ENCODE results near the gene MFNG.

Gene MFNG

GRCh38 chr22:37432708-37433054 lies 53.5 kb downstream of the MFNG start:
- no peak overlapping the region for H3K27ac ChIP-seq
- TF ChIP-seq, protein P1, sequence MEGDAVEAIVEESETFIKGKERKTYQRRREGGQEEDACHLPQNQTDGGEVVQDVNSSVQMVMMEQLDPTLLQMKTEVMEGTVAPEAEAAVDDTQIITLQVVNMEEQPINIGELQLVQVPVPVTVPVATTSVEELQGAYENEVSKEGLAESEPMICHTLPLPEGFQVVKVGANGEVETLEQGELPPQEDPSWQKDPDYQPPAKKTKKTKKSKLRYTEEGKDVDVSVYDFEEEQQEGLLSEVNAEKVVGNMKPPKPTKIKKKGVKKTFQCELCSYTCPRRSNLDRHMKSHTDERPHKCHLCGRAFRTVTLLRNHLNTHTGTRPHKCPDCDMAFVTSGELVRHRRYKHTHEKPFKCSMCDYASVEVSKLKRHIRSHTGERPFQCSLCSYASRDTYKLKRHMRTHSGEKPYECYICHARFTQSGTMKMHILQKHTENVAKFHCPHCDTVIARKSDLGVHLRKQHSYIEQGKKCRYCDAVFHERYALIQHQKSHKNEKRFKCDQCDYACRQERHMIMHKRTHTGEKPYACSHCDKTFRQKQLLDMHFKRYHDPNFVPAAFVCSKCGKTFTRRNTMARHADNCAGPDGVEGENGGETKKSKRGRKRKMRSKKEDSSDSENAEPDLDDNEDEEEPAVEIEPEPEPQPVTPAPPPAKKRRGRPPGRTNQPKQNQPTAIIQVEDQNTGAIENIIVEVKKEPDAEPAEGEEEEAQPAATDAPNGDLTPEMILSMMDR (IDR thresholded peaks at IDR 0.05), result no peak

GRCh38 chr22:37431801-37432707 lies 54.1 kb downstream of the MFNG start:
- no peak overlapping the region for H3K27ac ChIP-seq

More at GRCh38 chr22:37432708-37433054, 53.5 kb downstream of the MFNG start:
- Histone ChIP-seq H3K9me3 (no peaks in the 10 kb centered on the region), H3K36me3 (no peaks in the 10 kb centered on the region), H3K4me3 (ENCODE audit: low read depth in 1 of 2, low read length in 1 of 2) (no peak overlapping the region), H3K4me1 (ENCODE audit: control insufficient read depth in 1 of 2, insufficient read depth in 1 of 2, low read depth in 1 of 2, low read length in 1 of 2) (peaks cover 0 to 5% of the 10 kb centered on the region in 2 experiments), H3K27me3 (peaks cover 80% of the 10 kb centered on the region)

GRCh38 chr22:37431366-37431765 lies 54.8 kb downstream of the MFNG start:
- Histone ChIP-seq H3K9me3 (no peaks in the 10 kb centered on the region), H3K27me3 (peaks cover 86% of the 10 kb centered on the region), H3K4me3 (ENCODE audit: low read depth in 1 of 2, low read length in 1 of 2) (no peak overlapping the region), H3K4me1 (ENCODE audit: control insufficient read depth in 1 of 2, insufficient read depth in 1 of 2, low read depth in 1 of 2, low read length in 1 of 2) (peaks cover 0 to 5% of the 10 kb centered on the region in 2 experiments), H3K36me3 (no peaks in the 10 kb centered on the region), H3K27ac (no peak overlapping the region)
- TF ChIP-seq, protein P1 (IDR thresholded peaks at IDR 0.05), result no peak

More at GRCh38 chr22:37431801-37432707, 54.1 kb downstream of the MFNG start:
- Histone ChIP-seq H3K4me1 (ENCODE audit: control insufficient read depth in 1 of 2, insufficient read depth in 1 of 2, low read depth in 1 of 2, low read length in 1 of 2) (peaks cover 0 to 5% of the 10 kb centered on the region in 2 experiments), H3K4me3 (ENCODE audit: low read depth in 1 of 2, low read length in 1 of 2) (no peak overlapping the region), H3K27me3 (peaks cover 80% of the 10 kb centered on the region), H3K9me3 (no peaks in the 10 kb centered on the region), H3K36me3 (no peaks in the 10 kb centered on the region)
- TF ChIP-seq, protein P1 (IDR thresholded peaks at IDR 0.05), result no peak

DNA sequence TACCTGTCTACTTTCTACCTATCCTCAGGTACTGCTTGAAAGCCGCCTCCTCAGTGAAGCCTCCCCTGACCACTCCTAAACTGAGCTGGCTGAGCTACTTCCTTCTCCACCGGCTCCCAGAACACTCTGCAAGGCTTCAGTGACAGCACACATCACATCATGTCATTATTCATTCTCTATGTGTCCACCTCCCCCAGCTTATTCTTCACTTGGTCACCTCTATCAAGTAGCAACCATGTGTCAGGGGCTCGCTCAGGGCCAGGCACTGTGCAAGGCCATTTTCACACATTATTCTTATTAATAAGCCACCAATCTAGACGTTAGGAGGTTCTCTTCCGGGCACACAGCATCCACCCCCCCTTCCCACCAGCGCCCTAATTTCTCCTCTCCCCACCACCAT lies 55.2 kb downstream of the MFNG start:
- no peak overlapping the region for H3K27ac ChIP-seq
- H3K36me3 ChIP-seq, result no peaks in the 10 kb centered on the region
- no peak overlapping the region for H3K4me3 ChIP-seq (ENCODE audit: low read depth in 1 of 2, low read length in 1 of 2)
- H3K4me1 ChIP-seq (ENCODE audit: control insufficient read depth in 1 of 2, insufficient read depth in 1 of 2, low read depth in 1 of 2, low read length in 1 of 2), result peaks cover 0 to 5% of the 10 kb centered on the region in 2 experiments
- no peaks in the 10 kb centered on the region for H3K9me3 ChIP-seq
- TF ChIP-seq, protein P1 (IDR thresholded peaks at IDR 0.05), result no peak
- H3K27me3 ChIP-seq, result peaks cover 91% of the 10 kb centered on the region

GRCh38 chr22:37428649-37429586 lies 57.3 kb downstream of the MFNG start:
- Histone ChIP-seq H3K4me1 (ENCODE audit: control insufficient read depth in 1 of 2, insufficient read depth in 1 of 2, low read depth in 1 of 2, low read length in 1 of 2) (peaks cover 0 to 5% of the 10 kb centered on the region in 2 experiments), H3K27ac (no peak overlapping the region), H3K4me3 (ENCODE audit: low read depth in 1 of 2, low read length in 1 of 2) (no peak overlapping the region), H3K9me3 (no peaks in the 10 kb centered on the region), H3K27me3 (peaks cover 100% of the 10 kb centered on the region), H3K36me3 (no peaks in the 10 kb centered on the region)
- TF ChIP-seq, protein P1 (IDR thresholded peaks at IDR 0.05), result peak; percentile 34
